Measurements from ENCODE around the gene RASGRP1. TPM values are rescaled to one million over a fixed set of nuclear protein-coding genes. Genes with fewer than 3 reads are reported as not detected.

The RASGRP1 gene
- total RNA-seq, 1 experiment from 2014 or later = 2.8 TPM

DNA sequence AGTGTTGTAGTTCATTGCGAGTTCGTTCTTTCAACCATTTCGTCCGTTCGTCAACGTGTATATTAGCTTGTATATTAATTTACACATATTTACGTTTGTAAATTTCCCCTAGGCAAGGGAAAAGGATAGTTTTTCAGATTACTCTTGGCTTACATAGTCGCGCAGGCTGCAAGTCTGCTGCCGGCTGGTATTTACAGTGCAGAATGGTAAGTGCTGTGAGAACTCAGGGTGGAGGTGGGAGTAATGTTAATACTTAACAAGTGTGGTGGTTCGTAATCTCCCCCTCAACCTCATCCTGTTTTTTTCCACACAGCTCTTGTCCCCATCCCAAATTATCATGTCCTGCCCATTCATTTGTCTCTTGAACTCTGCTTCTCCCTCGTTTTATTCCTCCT, 109.9 kb downstream of the RASGRP1 start:
- no peaks in the 10 kb centered on the region for H3K36me3 Mint-ChIP-seq
- DNase-seq (ENCODE audit: low spot score) (no peak), ATAC-seq (no peak; the same call in 1 of the 2 replicates)
- H3K4me3 Mint-ChIP-seq = peak overlapping the region; percentile 93
- CTCF ChIA-PET = interaction anchor here (0.9 to 2.6 kb wide), 11 partner anchors 10 to 1126 kb away, joined by 3 to 44 read pairs (median 5); partner anchors contain the start of genes RASGRP1 and THBS1
- POLR2A ChIA-PET = interaction anchor here (0.7 to 1.6 kb wide), 6 partner anchors 9 to 1126 kb away, joined by 3 to 15 read pairs (median 4); partner anchors contain the start of genes SPRED1 and THBS1
- no peaks in the 10 kb centered on the region for H3K9me3 Mint-ChIP-seq
- H3K27me3 Mint-ChIP-seq (ENCODE audit: low read depth) = no peaks in the 10 kb centered on the region; the same call in 1 of the 2 replicates
- no peak for TF ChIP-seq RELA (CRISPR knock-in tag; IDR thresholded peaks at IDR 0.05; ENCODE audit: borderline replicate concordance)
- TF ChIP-seq, protein P1, sequence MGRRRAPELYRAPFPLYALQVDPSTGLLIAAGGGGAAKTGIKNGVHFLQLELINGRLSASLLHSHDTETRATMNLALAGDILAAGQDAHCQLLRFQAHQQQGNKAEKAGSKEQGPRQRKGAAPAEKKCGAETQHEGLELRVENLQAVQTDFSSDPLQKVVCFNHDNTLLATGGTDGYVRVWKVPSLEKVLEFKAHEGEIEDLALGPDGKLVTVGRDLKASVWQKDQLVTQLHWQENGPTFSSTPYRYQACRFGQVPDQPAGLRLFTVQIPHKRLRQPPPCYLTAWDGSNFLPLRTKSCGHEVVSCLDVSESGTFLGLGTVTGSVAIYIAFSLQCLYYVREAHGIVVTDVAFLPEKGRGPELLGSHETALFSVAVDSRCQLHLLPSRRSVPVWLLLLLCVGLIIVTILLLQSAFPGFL (CRISPR knock-in tag; IDR thresholded peaks at IDR 0.05; ENCODE audit: borderline replicate concordance) = no peak
- no peak for TF ChIP-seq GTF2I (CRISPR knock-in tag; conservative IDR thresholded peaks at IDR 0.05)
- TF ChIP-seq NR2C2 (CRISPR knock-in tag; IDR thresholded peaks at IDR 0.05) = no peak
- TF ChIP-seq MYBL2 (CRISPR knock-in tag; IDR thresholded peaks at IDR 0.05) = no peak
- TF ChIP-seq, protein P2, sequence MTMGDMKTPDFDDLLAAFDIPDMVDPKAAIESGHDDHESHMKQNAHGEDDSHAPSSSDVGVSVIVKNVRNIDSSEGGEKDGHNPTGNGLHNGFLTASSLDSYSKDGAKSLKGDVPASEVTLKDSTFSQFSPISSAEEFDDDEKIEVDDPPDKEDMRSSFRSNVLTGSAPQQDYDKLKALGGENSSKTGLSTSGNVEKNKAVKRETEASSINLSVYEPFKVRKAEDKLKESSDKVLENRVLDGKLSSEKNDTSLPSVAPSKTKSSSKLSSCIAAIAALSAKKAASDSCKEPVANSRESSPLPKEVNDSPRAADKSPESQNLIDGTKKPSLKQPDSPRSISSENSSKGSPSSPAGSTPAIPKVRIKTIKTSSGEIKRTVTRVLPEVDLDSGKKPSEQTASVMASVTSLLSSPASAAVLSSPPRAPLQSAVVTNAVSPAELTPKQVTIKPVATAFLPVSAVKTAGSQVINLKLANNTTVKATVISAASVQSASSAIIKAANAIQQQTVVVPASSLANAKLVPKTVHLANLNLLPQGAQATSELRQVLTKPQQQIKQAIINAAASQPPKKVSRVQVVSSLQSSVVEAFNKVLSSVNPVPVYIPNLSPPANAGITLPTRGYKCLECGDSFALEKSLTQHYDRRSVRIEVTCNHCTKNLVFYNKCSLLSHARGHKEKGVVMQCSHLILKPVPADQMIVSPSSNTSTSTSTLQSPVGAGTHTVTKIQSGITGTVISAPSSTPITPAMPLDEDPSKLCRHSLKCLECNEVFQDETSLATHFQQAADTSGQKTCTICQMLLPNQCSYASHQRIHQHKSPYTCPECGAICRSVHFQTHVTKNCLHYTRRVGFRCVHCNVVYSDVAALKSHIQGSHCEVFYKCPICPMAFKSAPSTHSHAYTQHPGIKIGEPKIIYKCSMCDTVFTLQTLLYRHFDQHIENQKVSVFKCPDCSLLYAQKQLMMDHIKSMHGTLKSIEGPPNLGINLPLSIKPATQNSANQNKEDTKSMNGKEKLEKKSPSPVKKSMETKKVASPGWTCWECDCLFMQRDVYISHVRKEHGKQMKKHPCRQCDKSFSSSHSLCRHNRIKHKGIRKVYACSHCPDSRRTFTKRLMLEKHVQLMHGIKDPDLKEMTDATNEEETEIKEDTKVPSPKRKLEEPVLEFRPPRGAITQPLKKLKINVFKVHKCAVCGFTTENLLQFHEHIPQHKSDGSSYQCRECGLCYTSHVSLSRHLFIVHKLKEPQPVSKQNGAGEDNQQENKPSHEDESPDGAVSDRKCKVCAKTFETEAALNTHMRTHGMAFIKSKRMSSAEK (CRISPR knock-in tag; IDR thresholded peaks at IDR 0.05; ENCODE audit: borderline replicate concordance) = no peak
- TF ChIP-seq, protein P3, sequence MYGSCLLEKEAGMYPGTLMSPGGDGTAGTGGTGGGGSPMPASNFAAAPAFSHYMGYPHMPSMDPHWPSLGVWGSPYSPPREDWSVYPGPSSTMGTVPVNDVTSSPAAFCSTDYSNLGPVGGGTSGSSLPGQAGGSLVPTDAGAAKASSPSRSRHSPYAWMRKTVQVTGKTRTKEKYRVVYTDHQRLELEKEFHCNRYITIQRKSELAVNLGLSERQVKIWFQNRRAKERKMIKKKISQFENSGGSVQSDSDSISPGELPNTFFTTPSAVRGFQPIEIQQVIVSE (CRISPR knock-in tag; IDR thresholded peaks at IDR 0.05; ENCODE audit: borderline replicate concordance) = no peak
- no peak for TF ChIP-seq ELF4 (CRISPR knock-in tag; IDR thresholded peaks at IDR 0.05; ENCODE audit: low read depth)
- TF ChIP-seq SMAD4 (CRISPR knock-in tag; IDR thresholded peaks at IDR 0.05) = no peak
- TF ChIP-seq ZBTB21 (CRISPR knock-in tag; IDR thresholded peaks at IDR 0.05; ENCODE audit: borderline replicate concordance) = no peak
- TF ChIP-seq RORB (CRISPR knock-in tag; IDR thresholded peaks at IDR 0.05) = no peak
- TF ChIP-seq, protein P4, sequence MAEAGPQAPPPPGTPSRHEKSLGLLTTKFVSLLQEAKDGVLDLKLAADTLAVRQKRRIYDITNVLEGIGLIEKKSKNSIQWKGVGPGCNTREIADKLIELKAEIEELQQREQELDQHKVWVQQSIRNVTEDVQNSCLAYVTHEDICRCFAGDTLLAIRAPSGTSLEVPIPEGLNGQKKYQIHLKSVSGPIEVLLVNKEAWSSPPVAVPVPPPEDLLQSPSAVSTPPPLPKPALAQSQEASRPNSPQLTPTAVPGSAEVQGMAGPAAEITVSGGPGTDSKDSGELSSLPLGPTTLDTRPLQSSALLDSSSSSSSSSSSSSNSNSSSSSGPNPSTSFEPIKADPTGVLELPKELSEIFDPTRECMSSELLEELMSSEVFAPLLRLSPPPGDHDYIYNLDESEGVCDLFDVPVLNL (CRISPR knock-in tag; IDR thresholded peaks at IDR 0.05; ENCODE audit: borderline replicate concordance, low read depth) = no peak
- no peak for TF ChIP-seq ZNF423 (CRISPR knock-in tag; IDR thresholded peaks at IDR 0.05)
- TF ChIP-seq, protein P5, sequence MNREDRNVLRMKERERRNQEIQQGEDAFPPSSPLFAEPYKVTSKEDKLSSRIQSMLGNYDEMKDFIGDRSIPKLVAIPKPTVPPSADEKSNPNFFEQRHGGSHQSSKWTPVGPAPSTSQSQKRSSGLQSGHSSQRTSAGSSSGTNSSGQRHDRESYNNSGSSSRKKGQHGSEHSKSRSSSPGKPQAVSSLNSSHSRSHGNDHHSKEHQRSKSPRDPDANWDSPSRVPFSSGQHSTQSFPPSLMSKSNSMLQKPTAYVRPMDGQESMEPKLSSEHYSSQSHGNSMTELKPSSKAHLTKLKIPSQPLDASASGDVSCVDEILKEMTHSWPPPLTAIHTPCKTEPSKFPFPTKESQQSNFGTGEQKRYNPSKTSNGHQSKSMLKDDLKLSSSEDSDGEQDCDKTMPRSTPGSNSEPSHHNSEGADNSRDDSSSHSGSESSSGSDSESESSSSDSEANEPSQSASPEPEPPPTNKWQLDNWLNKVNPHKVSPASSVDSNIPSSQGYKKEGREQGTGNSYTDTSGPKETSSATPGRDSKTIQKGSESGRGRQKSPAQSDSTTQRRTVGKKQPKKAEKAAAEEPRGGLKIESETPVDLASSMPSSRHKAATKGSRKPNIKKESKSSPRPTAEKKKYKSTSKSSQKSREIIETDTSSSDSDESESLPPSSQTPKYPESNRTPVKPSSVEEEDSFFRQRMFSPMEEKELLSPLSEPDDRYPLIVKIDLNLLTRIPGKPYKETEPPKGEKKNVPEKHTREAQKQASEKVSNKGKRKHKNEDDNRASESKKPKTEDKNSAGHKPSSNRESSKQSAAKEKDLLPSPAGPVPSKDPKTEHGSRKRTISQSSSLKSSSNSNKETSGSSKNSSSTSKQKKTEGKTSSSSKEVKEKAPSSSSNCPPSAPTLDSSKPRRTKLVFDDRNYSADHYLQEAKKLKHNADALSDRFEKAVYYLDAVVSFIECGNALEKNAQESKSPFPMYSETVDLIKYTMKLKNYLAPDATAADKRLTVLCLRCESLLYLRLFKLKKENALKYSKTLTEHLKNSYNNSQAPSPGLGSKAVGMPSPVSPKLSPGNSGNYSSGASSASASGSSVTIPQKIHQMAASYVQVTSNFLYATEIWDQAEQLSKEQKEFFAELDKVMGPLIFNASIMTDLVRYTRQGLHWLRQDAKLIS (CRISPR knock-in tag; IDR thresholded peaks at IDR 0.05; ENCODE audit: borderline replicate concordance) = no peak
- TF ChIP-seq GRHL2 (CRISPR knock-in tag; IDR thresholded peaks at IDR 0.05; ENCODE audit: insufficient replicate concordance, severe bottlenecking) = no peak
- TF ChIP-seq, protein P6, sequence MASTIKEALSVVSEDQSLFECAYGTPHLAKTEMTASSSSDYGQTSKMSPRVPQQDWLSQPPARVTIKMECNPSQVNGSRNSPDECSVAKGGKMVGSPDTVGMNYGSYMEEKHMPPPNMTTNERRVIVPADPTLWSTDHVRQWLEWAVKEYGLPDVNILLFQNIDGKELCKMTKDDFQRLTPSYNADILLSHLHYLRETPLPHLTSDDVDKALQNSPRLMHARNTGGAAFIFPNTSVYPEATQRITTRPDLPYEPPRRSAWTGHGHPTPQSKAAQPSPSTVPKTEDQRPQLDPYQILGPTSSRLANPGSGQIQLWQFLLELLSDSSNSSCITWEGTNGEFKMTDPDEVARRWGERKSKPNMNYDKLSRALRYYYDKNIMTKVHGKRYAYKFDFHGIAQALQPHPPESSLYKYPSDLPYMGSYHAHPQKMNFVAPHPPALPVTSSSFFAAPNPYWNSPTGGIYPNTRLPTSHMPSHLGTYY (CRISPR knock-in tag; IDR thresholded peaks at IDR 0.05) = no peak
- no peak for TF ChIP-seq NR1H2 (CRISPR knock-in tag; IDR thresholded peaks at IDR 0.05)
- TF ChIP-seq, protein P7, sequence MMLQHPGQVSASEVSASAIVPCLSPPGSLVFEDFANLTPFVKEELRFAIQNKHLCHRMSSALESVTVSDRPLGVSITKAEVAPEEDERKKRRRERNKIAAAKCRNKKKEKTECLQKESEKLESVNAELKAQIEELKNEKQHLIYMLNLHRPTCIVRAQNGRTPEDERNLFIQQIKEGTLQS (CRISPR knock-in tag; conservative IDR thresholded peaks at IDR 0.05) = no peak
- TF ChIP-seq, protein P8, sequence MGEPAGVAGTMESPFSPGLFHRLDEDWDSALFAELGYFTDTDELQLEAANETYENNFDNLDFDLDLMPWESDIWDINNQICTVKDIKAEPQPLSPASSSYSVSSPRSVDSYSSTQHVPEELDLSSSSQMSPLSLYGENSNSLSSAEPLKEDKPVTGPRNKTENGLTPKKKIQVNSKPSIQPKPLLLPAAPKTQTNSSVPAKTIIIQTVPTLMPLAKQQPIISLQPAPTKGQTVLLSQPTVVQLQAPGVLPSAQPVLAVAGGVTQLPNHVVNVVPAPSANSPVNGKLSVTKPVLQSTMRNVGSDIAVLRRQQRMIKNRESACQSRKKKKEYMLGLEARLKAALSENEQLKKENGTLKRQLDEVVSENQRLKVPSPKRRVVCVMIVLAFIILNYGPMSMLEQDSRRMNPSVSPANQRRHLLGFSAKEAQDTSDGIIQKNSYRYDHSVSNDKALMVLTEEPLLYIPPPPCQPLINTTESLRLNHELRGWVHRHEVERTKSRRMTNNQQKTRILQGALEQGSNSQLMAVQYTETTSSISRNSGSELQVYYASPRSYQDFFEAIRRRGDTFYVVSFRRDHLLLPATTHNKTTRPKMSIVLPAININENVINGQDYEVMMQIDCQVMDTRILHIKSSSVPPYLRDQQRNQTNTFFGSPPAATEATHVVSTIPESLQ (CRISPR knock-in tag; IDR thresholded peaks at IDR 0.05) = no peak
- TF ChIP-seq NR3C1 (CRISPR knock-in tag; conservative IDR thresholded peaks at IDR 0.05; ENCODE audit: low read depth) = no peak
- peak overlapping the region; percentile 96 for H3K27ac Mint-ChIP-seq
- H3K4me1 Mint-ChIP-seq = peaks cover 14% of the 10 kb centered on the region
